ES-I3 (cell line): ENCODE results near the gene BIRC6.
"Not testable (repeated sequence)": the region's sequence is repeated elsewhere in the genome, so short reads cannot be mapped to it uniquely, and the experiment has no call there.

ENCODE experiments used
- H3K36me3 ChIP-seq: 2 replicates; pipeline ENCODE4 v1.6.1; 2013; ENCODE audit warnings: mild to moderate bottlenecking, low read length, control low read depth, moderate library complexity; ENCODE audit not compliant: insufficient read depth
- H3K4me1 ChIP-seq: 2 replicates; pipeline ENCODE4 v1.6.1; 2013; ENCODE audit warnings: mild to moderate bottlenecking, control low read depth, low read length; ENCODE audit not compliant: insufficient read depth
- H3K9ac ChIP-seq: 2 replicates; pipeline ENCODE4 v1.6.1; 2013; ENCODE audit warnings: low read depth, mild to moderate bottlenecking, low read length, moderate library complexity
- H3K9me3 ChIP-seq: 2 replicates; pipeline ENCODE4 v1.6.1; 2013; ENCODE audit warnings: mild to moderate bottlenecking, low read length, moderate library complexity; ENCODE audit not compliant: control insufficient read depth, insufficient read depth

The BIRC6 gene

GRCh38 chr2:32364290-32364689, 7.5 kb downstream of the BIRC6 start:
- H3K9me3 ChIP-seq, H3K36me3 ChIP-seq, H3K9ac ChIP-seq, H3K4me1 ChIP-seq: not testable (repeated sequence)

- H3K9ac ChIP-seq, H3K36me3 ChIP-seq, H3K4me1 ChIP-seq, H3K9me3 ChIP-seq: not testable (repeated sequence)
Measured at GRCh38 chr2:32365679-32366078, 8.9 kb downstream of the BIRC6 start.

- H3K9ac ChIP-seq, result no peak overlapping the region
- H3K36me3 ChIP-seq, result no peaks in the 10 kb centered on the region
- H3K9me3 ChIP-seq, result no peaks in the 10 kb centered on the region
- H3K4me1 ChIP-seq, result no peaks in the 10 kb centered on the region
Measured at GRCh38 chr2:32366595-32366994, 9.8 kb downstream of the BIRC6 start.

- H3K9ac ChIP-seq, result no peak overlapping the region
- H3K36me3 ChIP-seq, result no peaks in the 10 kb centered on the region
- no peaks in the 10 kb centered on the region for H3K4me1 ChIP-seq
- H3K9me3 ChIP-seq, result no peaks in the 10 kb centered on the region
Measured at GRCh38 chr2:32369222-32369621, 12.4 kb downstream of the BIRC6 start.

- H3K36me3 ChIP-seq, H3K9ac ChIP-seq, H3K9me3 ChIP-seq, H3K4me1 ChIP-seq: not testable (repeated sequence)
Measured at GRCh38 chr2:32370942-32371341, 14.1 kb downstream of the BIRC6 start.

GRCh38 chr2:32372519-32373182, 15.8 kb downstream of the BIRC6 start:
- Histone ChIP-seq H3K9me3 (no peaks in the 10 kb centered on the region), H3K36me3 (no peaks in the 10 kb centered on the region), H3K9ac (no peak overlapping the region), H3K4me1 (no peaks in the 10 kb centered on the region)

- no peaks in the 10 kb centered on the region for H3K4me1 ChIP-seq
Measured at GRCh38 chr2:32375228-32375892, 18.5 kb downstream of the BIRC6 start.

GRCh38 chr2:32376756-32377155, 19.9 kb downstream of the BIRC6 start:
- Histone ChIP-seq H3K9me3 (no peaks in the 10 kb centered on the region), H3K36me3 (no peaks in the 10 kb centered on the region), H3K4me1 (no peaks in the 10 kb centered on the region), H3K9ac (no peak overlapping the region)

More at GRCh38 chr2:32375228-32375892, 18.5 kb downstream of the BIRC6 start:
- Histone ChIP-seq H3K36me3 (no peaks in the 10 kb centered on the region), H3K9me3 (no peaks in the 10 kb centered on the region), H3K9ac (no peak overlapping the region)

- Histone ChIP-seq H3K9me3 (no peaks in the 10 kb centered on the region), H3K36me3 (peaks cover 6% of the 10 kb centered on the region; the same call in 1 of the 2 replicates), H3K9ac (no peak overlapping the region), H3K4me1 (no peaks in the 10 kb centered on the region)
Measured at GRCh38 chr2:32377928-32378327, 21.1 kb downstream of the BIRC6 start.

GRCh38 chr2:32379352-32379751, 22.5 kb downstream of the BIRC6 start:
- Histone ChIP-seq H3K4me1 (no peaks in the 10 kb centered on the region), H3K9me3 (no peaks in the 10 kb centered on the region), H3K36me3 (peaks cover 6% of the 10 kb centered on the region; the same call in 1 of the 2 replicates), H3K9ac (no peak overlapping the region)

- Histone ChIP-seq H3K9ac (no peak overlapping the region), H3K36me3 (peaks cover 9% of the 10 kb centered on the region), H3K9me3 (no peaks in the 10 kb centered on the region), H3K4me1 (no peaks in the 10 kb centered on the region)
Measured at GRCh38 chr2:32383858-32384257, 27.0 kb downstream of the BIRC6 start.

- Histone ChIP-seq H3K9ac (no peak overlapping the region), H3K4me1 (no peaks in the 10 kb centered on the region), H3K9me3 (no peaks in the 10 kb centered on the region), H3K36me3 (peaks cover 9% of the 10 kb centered on the region)
Measured at GRCh38 chr2:32384529-32384928, 27.7 kb downstream of the BIRC6 start.

GRCh38 chr2:32386739-32387138, 29.9 kb downstream of the BIRC6 start:
- Histone ChIP-seq H3K4me1 (no peaks in the 10 kb centered on the region), H3K36me3 (peaks cover 9% of the 10 kb centered on the region), H3K9ac (no peak overlapping the region), H3K9me3 (no peaks in the 10 kb centered on the region)

- no peaks in the 10 kb centered on the region for H3K9me3 ChIP-seq
- no peaks in the 10 kb centered on the region for H3K4me1 ChIP-seq
- H3K9ac ChIP-seq, result no peak overlapping the region
- peaks cover 3% of the 10 kb centered on the region for H3K36me3 ChIP-seq
Measured at GRCh38 chr2:32399221-32399620, 42.4 kb downstream of the BIRC6 start.

- H3K36me3 ChIP-seq, result peaks cover 6% of the 10 kb centered on the region
Measured at GRCh38 chr2:32402091-32402490, 45.3 kb downstream of the BIRC6 start.

More at GRCh38 chr2:32402091-32402490, 45.3 kb downstream of the BIRC6 start:
- no peaks in the 10 kb centered on the region for H3K4me1 ChIP-seq
- no peak overlapping the region for H3K9ac ChIP-seq
- H3K9me3 ChIP-seq, result no peaks in the 10 kb centered on the region
